ENCODE data around the gene DISP2.

Gene DISP2

DNA sequence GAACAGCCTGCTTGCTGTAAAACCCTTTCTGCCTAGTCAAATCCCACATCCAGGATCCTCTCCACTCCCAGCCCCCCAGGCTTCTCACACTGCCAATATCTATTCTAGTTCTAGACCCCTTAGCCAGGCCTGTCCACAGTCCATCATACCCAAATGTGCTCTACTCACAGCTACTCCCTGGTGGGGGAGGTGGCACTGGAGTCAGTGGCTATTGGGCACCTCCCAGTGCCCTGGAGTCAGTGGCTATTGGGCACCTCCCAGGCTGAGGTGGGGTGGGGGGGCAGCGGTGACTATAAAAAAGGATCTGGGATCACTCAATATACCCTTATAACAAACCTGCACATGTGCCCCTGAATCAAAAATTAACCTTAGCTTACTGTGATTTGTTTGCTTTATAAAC, 773 bp upstream of the DISP2 start:
- in situ Hi-C loops (cut with MboI; ENCODE audit: low sequenced_read_pairs) = no loop called here

DNA sequence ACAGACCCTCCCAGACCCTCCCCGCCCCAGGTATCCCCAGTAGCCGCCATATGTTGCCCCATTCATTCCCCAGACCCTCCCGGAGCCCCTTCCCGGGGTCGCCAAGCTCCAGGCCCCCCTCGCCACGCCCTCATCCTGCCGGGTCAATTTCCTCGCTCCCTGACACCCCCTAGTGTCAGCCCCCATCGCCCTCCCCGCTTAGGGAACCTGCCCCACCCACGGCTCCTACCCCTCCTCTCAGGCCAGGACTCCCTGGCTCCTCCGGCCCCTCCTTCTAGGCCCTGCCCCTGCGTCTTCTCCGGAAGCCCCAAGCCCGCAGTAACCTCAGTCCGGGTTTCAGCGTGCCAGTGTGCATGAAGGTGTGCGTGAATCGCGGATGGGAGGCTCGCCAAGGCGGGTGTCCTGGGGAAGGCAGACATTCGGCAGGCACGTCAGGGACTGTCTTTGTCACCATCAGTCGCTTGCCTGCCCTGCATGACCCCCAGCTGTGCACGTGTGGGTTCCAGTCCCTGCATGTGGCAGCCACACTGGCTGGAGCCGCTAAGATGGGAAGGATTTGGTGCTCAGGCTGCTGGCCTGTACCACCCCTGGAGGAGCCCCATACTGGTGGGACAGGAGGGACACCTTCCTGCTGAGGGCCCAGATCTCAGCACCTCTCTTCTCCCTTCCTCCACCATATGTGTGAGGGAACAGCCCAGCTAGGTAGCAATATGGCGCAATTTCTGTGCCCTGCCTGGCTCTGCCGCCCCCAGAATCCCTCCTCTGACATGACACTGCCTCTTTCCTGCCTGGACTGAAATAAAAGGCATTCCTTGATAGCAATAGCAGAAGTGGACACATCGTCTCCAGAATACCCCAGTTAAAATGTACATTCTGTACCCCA, 693 bp downstream of the DISP2 start:
- DNase-seq (ENCODE audit: low spot score in 2 of 2) = peak in 1 of 2 experiments; percentile 68
- Histone ChIP-seq H3K36me3 (replicated peaks) (no peaks in the 10 kb centered on the region), H3K27me3 (ENCODE audit: low read depth) (no peaks in the 10 kb centered on the region), H3K4me1 (peaks cover 4% of the 10 kb centered on the region), H3K9me3 (no peaks in the 10 kb centered on the region), H3K4me3 (peak overlapping the region; percentile 44)
- in situ Hi-C loops (cut with MboI; ENCODE audit: low sequenced_read_pairs) = no loop called here

More for the DNA sequence above, 773 bp upstream of the DISP2 start:
- peaks cover 4% of the 10 kb centered on the region for H3K4me1 ChIP-seq
- H3K36me3 ChIP-seq (replicated peaks) = no peaks in the 10 kb centered on the region
- H3K27me3 ChIP-seq (ENCODE audit: low read depth) = no peaks in the 10 kb centered on the region
- no peak for DNase-seq (ENCODE audit: low spot score in 2 of 2)
- no peak overlapping the region for H3K4me3 ChIP-seq
- no peaks in the 10 kb centered on the region for H3K9me3 ChIP-seq

GRCh38 chr15:40360015-40360414, 2.0 kb downstream of the DISP2 start:
- Histone ChIP-seq H3K36me3 (replicated peaks) (no peaks in the 10 kb centered on the region), H3K4me1 (peaks cover 4% of the 10 kb centered on the region), H3K27me3 (ENCODE audit: low read depth) (no peaks in the 10 kb centered on the region), H3K4me3 (no peak overlapping the region), H3K9me3 (no peaks in the 10 kb centered on the region)
- in situ Hi-C loops (cut with MboI; ENCODE audit: low sequenced_read_pairs) = no loop called here
- DNase-seq (ENCODE audit: low spot score in 2 of 2) = no peak

- no peak overlapping the region for H3K4me3 ChIP-seq
- peaks cover 4% of the 10 kb centered on the region for H3K4me1 ChIP-seq
- no peaks in the 10 kb centered on the region for H3K27me3 ChIP-seq (ENCODE audit: low read depth)
- H3K36me3 ChIP-seq (replicated peaks) = no peaks in the 10 kb centered on the region
- no peak for DNase-seq (ENCODE audit: low spot score in 2 of 2)
- H3K9me3 ChIP-seq = no peaks in the 10 kb centered on the region
- in situ Hi-C loops (cut with MboI; ENCODE audit: low sequenced_read_pairs) = no loop called here
These were observed 3.6 kb downstream of the DISP2 start for GRCh38 chr15:40361640-40362039.

DNA sequence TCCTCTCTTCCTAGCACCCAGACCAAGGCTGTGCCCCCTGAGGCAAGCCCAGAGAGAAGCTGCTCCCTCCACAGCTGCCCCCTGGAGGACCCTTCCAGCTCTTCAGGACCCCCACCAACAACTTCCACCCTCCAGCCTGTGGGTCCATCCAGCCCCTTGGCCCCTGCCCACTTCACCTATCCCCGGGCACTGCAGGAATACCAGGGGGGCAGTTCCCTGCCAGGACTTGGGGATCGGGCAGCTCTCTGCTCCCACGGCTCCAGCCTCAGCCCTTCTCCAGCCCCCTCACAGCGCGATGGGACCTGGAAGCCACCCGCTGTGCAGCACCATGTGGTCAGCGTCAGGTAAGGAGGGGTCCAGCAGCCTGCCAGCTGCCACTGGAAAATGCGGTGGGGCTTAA, 5.6 kb downstream of the DISP2 start:
- in situ Hi-C loops (cut with MboI; ENCODE audit: low sequenced_read_pairs) = no loop called here
- no peaks in the 10 kb centered on the region for H3K9me3 ChIP-seq
- H3K27me3 ChIP-seq (ENCODE audit: low read depth) = no peaks in the 10 kb centered on the region
- no peak overlapping the region for H3K4me3 ChIP-seq
- H3K36me3 ChIP-seq (replicated peaks) = no peaks in the 10 kb centered on the region
- DNase-seq (ENCODE audit: low spot score in 2 of 2) = no peak
- peaks cover 7% of the 10 kb centered on the region for H3K4me1 ChIP-seq

DNA sequence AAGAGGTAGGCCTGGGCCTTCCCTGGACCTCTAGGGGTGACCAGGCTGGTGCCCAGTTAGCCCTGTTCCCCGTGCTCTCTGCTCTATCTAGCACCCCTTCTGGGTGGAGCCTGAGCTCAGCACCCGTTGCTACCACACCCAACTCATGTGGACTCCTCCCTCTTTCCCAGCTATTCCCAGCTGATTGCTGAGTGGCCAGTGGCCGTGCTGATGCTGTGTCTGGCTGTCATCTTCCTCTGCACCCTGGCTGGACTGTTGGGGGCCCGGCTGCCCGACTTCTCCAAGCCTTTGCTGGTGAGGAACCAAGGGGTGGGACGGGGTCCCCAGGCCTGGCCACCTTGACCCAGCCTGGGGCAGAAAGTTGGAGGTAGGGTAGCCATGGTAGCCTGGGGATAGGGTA, 6.2 kb downstream of the DISP2 start:
- in situ Hi-C loops (cut with MboI; ENCODE audit: low sequenced_read_pairs) = no loop called here
- DNase-seq (ENCODE audit: low spot score in 2 of 2) = no peak
- Histone ChIP-seq H3K4me1 (peaks cover 7% of the 10 kb centered on the region), H3K27me3 (ENCODE audit: low read depth) (no peaks in the 10 kb centered on the region), H3K9me3 (no peaks in the 10 kb centered on the region), H3K36me3 (replicated peaks) (no peaks in the 10 kb centered on the region), H3K4me3 (no peak overlapping the region)

DNA sequence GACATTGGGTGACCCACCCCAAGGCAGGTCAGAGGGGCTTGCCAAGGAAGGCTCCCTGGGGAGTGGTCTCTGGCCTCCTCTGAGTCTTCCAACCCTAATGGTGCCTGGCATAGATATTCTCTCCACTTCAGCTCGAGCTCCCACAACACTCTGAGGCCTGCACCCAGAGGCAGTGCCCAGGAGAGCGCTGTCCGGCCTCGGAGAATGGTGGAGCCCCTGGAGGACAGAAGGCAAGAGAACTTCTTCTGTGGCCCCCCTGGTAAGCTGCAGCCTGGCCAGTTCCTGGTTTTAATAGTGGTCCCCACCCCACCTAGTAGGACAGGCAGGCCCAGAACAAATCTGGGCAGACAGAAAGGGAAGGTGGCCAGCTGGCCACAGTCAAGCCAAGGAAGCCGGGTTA, 7.0 kb downstream of the DISP2 start:
- Histone ChIP-seq H3K36me3 (replicated peaks) (no peaks in the 10 kb centered on the region), H3K4me3 (no peak overlapping the region), H3K9me3 (no peaks in the 10 kb centered on the region), H3K4me1 (peaks cover 7% of the 10 kb centered on the region), H3K27me3 (ENCODE audit: low read depth) (no peaks in the 10 kb centered on the region)
- no peak for DNase-seq (ENCODE audit: low spot score in 2 of 2)
- in situ Hi-C loops (cut with MboI; ENCODE audit: low sequenced_read_pairs) = no loop called here

DNA sequence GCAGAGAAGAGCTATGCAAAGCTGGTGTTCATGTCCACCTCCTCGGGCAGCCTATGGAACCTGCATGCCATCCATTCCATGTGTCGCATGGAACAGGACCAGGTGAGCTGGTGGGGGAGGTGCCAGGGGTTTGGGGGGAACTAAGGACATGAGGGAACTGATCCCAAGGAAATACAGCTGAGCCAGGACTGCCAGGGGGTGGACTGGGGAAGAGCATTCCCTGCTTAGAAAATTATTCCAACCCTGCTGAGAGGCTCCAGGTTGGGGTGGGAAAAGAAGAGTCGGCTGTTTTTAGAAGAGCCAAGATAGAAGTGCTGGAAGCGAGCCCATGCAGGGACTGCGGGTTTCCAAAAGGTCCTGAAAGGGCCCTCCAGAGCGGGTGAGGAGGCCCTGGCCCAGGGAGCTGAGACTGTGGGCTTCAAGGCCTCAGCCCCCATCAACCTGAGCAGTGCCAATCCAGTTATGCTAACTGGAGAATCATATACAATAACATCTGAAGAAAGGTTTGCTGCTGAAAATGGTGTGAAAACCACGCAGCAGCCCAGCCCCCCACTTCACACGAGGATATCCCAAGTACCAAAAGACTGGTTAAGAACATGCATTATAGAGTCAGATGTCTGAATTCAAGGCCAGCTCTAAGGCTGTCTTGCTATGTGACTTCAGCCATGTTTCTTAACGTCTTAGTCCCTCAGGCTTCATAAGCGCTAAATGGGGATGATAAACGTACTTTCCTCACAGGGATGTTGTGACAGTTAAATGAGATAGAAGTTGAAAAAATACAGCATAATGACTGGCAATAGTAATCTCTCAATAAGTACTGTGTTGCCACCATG, 7.8 kb downstream of the DISP2 start:
- Histone ChIP-seq H3K27me3 (ENCODE audit: low read depth) (no peaks in the 10 kb centered on the region), H3K4me3 (no peak overlapping the region), H3K4me1 (peaks cover 7% of the 10 kb centered on the region), H3K36me3 (replicated peaks) (no peaks in the 10 kb centered on the region), H3K9me3 (no peaks in the 10 kb centered on the region)
- in situ Hi-C loops (cut with MboI; ENCODE audit: low sequenced_read_pairs) = no loop called here
- no peak for DNase-seq (ENCODE audit: low spot score in 2 of 2)

DNA sequence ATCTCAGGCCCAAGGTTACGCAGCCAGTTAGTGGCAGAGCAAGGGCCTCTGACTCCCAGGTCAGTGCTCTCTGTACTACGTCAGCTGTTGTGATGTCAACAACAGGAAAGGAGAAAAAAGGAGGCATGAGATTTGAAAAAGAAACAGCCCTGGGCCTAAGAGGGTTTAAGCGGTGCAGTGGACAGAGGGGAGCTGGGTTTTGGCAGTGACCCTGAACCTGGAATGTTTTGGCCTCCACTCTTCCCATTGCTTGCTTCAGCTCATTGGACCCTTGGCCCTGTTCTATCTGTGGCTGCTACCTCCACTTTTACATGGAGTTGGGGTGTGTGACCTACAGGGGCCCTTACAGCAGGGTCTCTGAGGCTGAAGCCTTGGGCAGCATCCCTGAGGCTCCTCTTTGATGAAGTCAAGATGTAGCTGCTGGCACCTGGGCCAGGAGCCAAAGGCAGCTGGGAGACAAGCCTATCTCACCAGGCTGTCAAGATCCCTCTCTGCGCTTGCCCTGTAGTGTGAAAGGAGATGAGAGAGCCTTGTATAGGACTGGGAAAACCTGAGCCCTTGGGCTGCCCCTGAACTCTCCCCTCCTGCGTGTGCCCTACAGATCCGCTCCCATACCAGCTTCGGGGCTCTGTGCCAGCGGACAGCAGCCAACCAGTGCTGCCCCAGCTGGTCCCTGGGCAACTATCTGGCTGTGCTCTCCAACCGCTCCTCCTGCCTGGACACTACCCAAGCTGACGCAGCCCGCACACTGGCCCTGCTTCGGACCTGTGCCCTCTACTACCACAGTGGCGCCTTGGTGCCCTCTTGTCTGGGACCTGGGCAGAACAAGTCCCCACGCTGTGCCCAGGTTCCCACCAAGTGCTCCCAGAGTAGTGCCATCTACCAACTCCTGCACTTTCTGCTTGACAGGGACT, 8.7 kb downstream of the DISP2 start:
- H3K4me3 ChIP-seq = no peak overlapping the region
- DNase-seq (ENCODE audit: low spot score in 2 of 2) = no peak
- no peaks in the 10 kb centered on the region for H3K27me3 ChIP-seq (ENCODE audit: low read depth)
- H3K4me1 ChIP-seq = peaks cover 7% of the 10 kb centered on the region
- H3K9me3 ChIP-seq = no peaks in the 10 kb centered on the region
- H3K36me3 ChIP-seq (replicated peaks) = no peaks in the 10 kb centered on the region
- in situ Hi-C loops (cut with MboI; ENCODE audit: low sequenced_read_pairs) = no loop called here

- in situ Hi-C loops (cut with MboI; ENCODE audit: low sequenced_read_pairs) = no loop called here
- no peaks in the 10 kb centered on the region for H3K9me3 ChIP-seq
- H3K4me3 ChIP-seq = no peak overlapping the region
- H3K4me1 ChIP-seq = peaks cover 7% of the 10 kb centered on the region
- H3K36me3 ChIP-seq (replicated peaks) = no peaks in the 10 kb centered on the region
- no peak for DNase-seq (ENCODE audit: low spot score in 2 of 2)
- no peaks in the 10 kb centered on the region for H3K27me3 ChIP-seq (ENCODE audit: low read depth)
These were observed 9.3 kb downstream of the DISP2 start for GRCh38 chr15:40367371-40367685.

DNA sequence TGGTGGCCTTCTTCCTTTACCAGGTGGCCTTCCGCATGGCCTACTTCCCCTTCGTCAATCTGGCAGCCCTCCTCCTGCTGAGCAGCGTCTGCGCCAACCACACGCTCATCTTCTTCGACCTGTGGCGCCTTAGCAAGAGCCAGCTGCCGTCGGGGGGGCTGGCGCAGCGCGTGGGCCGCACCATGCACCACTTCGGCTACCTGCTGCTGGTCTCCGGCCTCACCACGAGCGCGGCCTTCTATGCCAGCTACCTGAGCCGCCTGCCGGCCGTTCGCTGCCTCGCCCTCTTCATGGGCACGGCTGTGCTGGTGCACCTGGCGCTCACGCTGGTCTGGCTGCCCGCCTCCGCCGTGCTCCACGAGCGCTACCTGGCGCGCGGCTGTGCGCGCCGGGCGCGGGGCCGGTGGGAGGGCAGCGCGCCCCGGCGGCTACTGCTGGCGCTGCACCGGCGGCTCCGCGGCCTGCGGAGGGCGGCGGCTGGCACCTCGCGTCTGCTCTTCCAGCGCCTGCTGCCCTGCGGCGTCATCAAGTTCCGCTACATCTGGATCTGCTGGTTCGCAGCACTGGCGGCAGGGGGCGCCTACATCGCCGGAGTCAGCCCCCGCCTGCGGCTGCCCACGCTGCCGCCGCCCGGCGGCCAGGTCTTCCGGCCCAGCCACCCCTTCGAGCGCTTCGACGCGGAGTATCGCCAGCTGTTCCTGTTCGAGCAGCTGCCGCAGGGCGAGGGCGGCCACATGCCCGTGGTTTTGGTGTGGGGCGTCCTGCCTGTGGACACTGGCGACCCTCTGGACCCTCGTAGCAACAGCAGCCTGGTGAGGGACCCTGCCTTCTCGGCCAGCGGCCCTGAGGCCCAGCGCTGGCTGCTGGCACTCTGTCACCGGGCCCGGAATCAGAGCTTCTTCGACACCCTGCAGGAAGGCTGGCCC, 9.9 kb downstream of the DISP2 start:
- in situ Hi-C loops (cut with MboI; ENCODE audit: low sequenced_read_pairs) = no loop called here
- Histone ChIP-seq H3K27me3 (ENCODE audit: low read depth) (no peaks in the 10 kb centered on the region), H3K4me3 (peak overlapping the region; percentile 10), H3K4me1 (peaks cover 7% of the 10 kb centered on the region), H3K36me3 (replicated peaks) (no peaks in the 10 kb centered on the region), H3K9me3 (no peaks in the 10 kb centered on the region)
- DNase-seq (ENCODE audit: low spot score in 2 of 2) = peak; percentile 89 to 90

GRCh38 chr15:40368719-40369473, 10.9 kb downstream of the DISP2 start:
- H3K36me3 ChIP-seq (replicated peaks) = no peaks in the 10 kb centered on the region
- DNase-seq (ENCODE audit: low spot score in 2 of 2) = no peak
- in situ Hi-C loops (cut with MboI; ENCODE audit: low sequenced_read_pairs) = no loop called here
- peaks cover 7% of the 10 kb centered on the region for H3K4me1 ChIP-seq
- H3K27me3 ChIP-seq (ENCODE audit: low read depth) = no peaks in the 10 kb centered on the region
- H3K9me3 ChIP-seq = no peaks in the 10 kb centered on the region
- H3K4me3 ChIP-seq = no peak overlapping the region
